ENCODE measurements around the gene ADAM8.
"Not testable (repeated sequence)": the region's sequence is repeated elsewhere in the genome, so short reads cannot be mapped to it uniquely, and the experiment has no call there.

The ADAM8 gene

DNA sequence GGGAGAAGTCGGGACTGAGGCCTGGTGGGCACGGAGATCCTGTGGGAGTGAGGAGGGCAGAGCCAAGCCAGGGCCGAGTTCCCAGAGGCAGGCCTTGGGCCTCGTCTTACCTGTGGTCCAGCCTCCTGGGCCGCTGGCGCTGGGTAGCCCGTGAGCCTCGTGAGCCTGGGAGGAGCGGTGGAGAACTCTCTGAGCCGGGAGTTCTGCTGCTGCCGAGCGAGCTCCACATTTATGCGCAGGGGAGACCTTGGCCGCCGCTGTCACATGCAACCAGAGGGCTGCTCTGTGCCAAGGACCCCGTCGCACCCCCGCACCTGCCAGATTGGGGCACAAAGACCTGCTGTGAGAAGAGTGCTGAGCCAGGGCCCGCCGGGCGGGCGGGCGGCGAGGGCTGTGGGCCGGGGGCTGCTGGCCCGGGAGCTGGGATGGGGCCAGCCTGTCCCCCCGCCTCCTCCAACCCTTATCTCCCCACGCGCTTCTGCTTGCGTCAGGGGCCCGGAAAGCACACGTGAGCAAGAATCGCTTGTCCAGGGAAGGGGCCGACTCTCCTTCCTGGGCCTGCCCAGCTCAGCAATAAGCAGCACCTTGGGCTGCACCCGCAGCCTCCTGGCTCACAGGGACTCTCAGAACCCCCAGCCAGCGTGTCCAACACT, 28.9 kb downstream of the ADAM8 start:
- DNase-seq = no peak

DNA sequence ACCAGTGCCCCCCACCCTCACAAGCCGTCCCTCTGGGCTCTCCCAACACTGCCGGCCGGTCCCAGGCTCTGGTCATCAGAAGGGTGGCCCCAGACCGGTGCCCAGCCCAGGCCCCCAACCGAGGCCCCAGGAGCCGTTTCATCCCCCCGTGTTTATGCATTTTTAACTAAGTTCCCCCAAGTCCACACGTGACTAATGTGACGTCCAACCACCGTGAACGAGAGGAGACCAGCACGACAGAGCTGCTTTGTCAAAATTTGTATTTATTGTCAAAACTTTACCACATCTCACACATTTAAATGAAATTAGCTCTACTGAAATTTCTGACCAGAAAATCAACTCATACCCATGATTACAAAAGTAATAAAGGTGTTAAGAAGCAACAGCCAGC, 30.4 kb downstream of the ADAM8 start:
- no peak for DNase-seq

DNA sequence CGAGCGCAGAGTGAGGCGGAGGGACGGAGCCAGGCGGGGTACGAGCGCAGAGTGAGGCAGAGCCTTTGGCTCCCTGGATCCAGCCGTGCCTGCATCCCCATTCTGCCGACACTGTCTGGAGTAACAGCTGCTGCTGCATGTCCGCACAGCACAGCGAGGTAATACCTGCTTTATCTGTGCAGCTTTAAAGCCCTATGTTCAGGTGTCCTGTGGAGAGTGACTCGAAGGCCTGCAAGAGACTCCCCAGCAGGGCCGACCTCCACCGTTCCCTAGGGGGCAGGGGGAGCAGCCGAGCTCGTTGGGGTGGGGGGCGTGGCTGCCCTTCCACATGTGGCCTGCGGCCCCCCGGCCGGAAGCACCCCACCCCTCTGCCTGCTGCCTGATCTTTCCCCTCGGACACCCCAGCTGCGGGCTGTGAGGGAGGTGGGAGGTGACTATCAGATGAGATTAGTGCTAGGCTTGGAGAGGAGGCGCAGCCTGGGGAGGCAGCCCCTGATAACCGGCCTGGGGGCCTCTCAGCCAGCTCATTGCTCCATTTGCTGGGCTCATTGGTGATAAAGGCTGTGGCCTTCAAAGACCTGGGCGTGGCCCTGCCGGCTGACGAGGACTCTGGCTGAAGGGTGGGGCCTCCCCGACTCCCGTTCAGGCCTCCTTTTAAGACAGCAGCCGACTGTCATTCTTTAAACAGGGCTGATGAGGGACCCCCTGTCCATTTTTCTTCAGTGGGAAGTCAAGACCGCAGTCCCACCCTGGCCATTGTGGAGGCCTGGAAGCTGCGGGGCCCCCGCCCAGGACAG, 31.0 kb downstream of the ADAM8 start:
- DNase-seq = no peak

DNA sequence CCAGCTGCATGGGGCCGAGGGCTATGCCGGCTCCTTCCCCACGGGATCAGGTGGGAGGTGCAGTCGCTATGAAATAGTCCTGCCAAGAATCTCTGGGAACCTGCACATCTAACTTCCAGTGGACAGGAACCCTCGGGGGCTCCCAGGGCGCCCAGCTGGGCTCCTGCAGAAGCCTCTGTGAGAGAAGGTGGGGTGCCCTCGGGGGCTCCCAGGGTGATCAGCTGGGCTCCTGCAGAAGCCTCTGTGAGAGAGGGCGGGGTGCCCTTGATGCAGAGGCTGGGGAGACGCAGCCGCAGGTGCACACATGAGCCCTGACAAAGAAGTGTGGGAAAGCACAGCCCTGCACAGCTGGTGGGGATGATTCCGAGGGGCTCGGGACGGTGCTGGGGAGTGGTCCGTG, 33.1 kb downstream of the ADAM8 start:
- DNase-seq = no peak

DNA sequence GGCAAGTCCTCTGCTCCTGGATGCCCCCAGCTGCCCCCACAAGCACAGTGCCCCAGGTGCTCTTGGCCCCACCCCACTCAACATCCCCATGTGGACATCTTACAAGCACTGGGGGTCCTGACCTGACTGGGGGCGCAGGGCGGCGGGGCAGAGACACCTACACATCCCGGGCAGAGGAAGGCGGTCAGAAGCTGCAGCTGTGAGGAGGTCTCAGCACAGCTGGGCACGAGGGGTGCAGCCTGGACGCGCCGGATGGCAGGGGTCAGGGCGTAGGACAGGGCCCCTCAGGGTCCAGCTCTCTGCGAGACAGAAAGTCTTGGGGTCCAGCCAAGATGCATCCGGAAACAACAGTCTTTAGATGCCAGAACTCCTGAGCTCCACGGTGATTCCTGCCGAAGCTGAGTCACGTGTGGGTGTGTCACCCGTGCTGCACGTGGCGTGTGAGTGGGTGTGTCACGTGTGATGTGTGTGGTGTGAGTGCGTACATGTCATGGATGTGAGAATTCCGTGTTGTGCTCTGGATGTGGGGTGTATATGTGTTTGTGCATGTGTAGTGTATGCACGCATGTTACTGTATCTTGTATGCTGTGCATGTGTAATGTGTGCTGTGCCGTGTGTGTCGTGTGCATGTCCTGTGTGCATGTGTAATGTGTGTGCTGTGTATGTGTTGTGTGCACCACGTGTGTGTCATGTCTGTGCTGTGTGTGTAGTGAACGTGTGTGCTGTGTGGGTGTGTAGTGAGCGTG, 33.9 kb downstream of the ADAM8 start:
- no peak for DNase-seq

DNA sequence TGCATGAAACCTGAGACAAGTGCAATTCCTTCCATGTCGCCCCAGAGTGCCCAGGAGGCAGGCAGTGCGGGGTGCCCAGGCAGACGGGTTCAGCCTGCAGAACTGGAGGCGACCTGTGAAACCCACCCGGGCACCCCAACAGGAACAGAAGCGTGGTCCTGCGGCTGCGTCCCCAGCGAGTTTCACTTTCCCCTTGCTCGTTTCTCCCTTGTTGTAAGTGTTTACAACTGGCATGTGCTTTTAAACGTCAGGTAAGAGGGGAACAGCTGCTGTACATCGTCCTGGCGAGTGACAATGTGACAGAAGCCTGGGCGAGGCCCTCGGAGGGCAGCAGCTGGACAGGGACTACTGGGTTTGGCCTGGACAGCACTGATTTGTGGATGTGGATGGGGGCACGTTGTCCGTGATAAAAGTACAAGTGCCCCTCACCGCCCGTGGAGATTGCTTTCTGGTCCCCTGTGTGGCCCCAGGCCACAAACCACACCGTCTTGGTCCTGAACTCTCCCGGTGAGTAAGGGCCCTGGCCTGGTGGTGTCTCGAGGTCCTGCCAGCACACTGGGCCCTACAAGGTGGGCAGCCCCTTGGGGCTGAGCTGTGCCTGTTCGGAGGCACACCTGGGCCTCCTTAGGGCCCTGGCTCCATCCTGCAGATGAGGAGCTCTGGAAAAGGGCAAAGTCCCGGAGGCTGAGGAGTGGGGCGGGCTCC, 35.0 kb downstream of the ADAM8 start:
- DNase-seq = no peak

DNA sequence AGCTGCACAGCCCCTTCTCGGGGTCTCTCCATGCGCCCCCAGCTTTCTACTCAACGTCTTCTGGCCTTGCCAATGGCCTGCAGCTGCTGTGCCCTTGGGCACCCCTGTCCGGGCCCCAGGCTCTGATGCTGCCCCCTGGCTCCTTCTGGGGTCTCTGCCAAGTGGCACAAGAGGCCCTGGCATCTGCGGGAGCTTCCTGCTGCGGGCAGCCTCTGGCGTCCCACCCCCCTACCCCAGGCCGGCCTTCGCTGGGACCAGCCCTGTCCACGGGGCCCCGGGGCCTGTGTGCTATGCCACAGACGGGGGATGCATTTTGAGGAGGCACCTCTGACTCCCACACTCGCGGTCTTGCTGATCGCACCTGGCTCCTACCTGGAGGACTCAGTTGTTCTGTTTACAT, 36.7 kb downstream of the ADAM8 start:
- no peak for DNase-seq

DNA sequence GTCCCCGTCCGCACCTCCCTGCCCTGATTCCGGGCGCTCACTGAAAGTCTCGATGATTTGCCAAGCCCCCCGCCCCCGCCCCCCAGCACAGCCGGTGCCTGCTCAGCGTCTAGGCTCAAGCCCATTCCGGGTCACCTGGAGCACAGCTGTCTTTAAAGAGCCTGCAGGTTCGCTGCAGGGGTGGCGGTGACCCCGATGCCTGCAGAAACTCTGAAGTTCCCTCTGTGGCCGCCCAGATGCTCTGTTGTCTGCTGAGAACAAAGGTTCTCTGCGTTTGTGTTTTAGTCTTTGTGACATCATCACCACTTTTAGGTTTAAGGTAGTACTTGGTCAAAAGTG, 38.2 kb downstream of the ADAM8 start:
- DNase-seq = no peak

DNA sequence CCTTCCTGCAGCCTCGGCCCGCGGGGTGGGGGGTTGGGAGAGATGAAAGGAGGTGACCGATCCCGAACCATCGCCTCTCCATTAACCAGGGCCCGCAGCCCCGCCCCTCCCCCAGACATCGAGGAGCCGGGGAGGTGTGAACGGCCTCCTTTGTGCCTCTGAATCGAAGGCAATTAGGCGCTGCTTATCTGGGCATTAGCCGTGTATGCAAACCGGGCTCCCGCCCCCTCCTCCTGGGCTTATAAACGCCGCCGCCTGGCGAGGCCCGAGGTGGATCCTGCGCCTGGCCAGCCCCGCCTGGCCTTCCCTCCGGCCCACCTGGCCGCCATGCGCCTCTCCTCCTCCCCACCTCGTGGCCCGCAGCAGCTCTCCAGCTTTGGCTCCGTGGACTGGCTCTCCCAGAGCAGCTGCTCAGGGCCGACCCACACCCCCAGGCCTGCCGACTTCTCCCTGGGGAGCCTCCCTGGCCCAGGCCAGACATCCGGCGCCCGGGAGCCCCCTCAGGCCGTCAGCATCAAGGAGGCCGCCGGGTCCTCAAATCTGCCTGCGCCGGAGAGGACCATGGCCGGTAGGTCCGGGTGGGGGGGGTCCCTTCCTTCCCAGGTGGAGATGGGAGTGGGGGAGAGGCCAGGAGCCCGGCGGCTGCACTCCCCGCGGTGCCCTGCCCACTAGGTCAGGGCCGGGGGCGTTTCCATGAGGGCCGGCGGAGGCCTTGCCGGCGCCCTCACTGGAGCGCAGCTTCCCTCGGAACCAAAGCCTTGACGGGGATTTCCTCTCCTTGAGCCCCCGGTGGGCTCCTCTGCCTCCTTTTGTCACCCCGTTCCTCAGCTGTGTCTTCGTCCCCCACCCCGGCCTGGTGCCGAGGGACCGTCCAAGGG, 38.8 kb downstream of the ADAM8 start, which contains the start of gene VENTX:
VENTX (plus strand) TSS at position 268 of the 878 bp plus-strand sequence; CDS start at position 328, 60 bp downstream.
- DNase-seq = no peak

DNA sequence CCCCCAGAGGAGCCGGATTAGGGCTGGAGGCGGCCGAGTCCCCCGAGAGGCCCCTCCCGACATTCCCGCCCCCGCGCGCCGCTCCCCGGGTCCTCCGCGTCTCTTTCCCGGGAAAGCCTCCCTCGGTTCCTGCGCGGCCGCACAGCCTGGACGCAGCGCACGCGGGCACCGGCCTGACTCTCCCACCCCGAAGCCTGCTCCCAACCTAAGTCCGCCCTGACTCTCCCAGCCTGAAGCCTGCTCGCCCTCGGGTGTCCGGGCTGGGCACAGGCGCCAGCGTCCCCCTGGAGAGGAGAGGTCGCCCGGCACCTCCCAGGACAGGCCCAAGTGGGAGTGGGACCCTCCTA, 39.5 kb downstream of the ADAM8 start:
- DNase-seq = no peak

DNA sequence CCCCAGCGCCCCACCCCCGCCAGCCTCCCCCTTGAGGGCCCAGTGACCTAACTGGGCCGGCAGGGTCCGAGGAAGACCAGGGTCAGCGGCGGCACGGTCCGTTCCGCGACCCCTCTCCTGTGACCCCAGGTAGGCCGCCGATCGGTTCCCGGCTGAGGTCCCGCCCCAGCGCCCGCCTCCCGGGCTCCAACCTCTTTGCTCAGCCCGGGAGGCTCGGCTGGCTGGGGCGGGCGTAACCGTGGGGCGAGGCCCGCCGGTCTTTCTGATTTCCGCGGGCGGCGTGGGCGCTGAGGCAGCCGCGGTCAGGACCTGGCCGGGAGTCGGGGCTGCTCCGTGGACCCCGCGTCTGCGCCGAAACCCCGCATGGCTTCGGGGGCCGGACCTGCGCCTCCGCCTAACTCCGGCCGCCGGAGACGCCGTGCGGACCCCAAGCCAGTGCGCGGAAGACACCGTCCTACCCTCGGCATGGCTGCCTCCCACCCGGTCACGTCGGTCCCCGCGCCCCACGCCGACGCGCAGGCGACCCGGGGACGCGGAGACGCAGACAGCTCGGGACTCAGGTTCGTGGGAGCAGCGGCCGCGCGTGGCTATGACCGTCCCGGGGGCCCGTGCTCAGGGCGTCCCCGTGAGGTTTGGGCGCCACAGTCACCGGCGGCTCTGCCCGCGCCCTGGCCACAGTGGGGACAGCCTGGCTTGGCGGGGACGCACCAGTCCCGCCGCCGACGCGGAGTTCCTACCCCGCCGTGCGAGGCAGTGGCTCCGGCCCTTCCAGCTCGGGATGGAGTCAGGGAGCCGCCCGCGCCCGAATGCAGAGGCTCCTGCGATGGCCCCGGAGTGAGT, 40.0 kb downstream of the ADAM8 start:
- no peak for DNase-seq

DNA sequence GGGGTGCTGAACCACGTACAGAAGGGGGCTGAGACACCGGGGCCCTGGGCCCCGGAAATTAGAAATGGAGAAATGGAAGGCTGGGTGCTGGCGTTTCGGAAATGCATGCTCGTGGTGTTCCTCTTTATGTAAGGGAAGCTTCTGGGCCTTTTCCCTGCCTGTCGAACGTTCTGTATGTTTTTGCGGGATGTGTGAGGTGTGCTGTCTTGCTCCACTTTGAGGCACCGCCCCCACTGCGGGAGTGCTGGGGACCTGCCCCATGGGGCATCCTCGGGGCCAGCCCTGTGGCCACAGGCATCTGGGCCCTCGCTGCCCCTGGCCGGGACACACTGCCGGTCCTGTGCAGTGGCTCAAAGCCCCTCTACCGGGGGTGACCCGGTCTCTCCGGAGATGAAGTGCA, 40.7 kb downstream of the ADAM8 start:
- DNase-seq = no peak

DNA sequence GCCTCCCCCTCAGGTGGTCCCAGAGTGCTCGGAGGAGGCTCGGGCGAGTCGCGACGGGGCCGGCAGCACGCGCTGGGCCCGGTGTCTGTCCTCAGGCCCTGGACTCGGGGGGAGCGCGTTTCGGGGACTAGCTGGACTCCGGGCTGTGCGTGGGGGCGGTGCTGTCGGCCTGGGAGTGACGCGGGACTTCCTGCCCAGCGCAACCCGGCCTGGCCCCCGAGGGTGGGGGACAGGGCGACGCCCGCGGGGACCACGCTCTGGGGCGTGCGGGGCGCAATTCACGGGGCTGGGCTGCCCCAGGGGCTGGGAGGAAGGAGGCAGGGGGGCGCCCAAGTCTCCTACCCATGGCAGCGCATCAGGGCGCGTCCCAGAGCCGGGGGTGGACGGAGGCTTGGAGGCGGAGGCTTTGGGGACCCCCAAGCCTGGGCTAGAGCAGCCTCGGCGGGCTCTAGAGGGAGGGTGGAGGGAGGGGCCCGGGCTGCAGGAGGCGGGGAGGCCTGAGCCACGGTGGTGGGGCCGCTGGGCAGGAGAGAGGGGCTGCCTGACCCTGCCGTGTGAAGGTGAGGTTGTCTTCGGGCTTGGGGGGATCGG, 41.3 kb downstream of the ADAM8 start:
- DNase-seq = no peak

DNA sequence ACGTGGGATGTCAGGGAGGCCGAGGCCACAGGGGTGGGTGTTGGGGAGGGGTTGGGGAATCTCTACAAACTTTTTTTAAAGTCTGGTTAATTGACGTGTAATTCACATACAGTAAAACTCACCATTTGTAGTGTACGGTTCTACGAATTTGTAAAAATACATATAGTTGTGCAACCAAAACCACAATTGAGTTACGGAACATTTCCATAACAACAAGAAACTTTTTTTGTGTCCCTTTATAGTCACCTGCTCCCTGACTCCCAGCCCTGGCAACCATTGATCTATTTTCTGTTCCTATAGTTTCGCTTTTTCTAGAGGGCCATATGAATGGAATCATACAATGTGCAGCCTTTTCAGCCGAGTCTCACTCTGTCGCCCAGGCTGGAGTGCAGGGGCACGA, 41.9 kb downstream of the ADAM8 start:
- not testable (repeated sequence) for DNase-seq

DNA sequence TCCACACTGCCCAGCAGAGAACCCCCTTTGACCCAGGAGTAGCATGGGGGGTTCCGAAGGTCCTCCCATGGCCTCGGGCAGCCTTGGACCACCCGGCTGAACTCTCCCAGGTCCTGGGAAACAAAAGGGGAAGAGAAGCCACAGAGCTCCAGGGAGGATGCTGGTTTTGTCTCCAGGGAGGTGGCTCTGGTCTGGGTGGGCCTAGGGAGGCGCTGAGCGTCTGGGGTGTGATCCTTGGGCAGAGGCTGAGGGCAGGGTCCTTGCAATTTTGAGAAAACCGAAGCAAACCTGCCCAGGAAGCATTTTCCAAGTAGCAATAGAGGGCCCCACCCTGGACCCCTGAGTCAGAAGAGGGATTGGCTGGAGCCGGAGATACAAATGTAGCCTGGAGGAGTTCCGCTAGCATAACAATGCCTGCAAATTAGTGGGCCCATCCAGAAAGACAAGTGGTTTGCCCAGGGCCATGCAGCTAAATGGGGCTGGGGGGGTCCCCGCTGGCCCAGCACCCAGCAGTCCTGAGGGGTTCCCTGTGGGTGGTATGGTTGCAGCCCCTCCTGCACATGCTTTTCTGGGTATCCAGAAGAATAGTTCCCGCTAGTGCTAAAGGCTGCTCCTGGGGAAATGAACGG, 44.6 kb downstream of the ADAM8 start:
- DNase-seq = no peak

DNA sequence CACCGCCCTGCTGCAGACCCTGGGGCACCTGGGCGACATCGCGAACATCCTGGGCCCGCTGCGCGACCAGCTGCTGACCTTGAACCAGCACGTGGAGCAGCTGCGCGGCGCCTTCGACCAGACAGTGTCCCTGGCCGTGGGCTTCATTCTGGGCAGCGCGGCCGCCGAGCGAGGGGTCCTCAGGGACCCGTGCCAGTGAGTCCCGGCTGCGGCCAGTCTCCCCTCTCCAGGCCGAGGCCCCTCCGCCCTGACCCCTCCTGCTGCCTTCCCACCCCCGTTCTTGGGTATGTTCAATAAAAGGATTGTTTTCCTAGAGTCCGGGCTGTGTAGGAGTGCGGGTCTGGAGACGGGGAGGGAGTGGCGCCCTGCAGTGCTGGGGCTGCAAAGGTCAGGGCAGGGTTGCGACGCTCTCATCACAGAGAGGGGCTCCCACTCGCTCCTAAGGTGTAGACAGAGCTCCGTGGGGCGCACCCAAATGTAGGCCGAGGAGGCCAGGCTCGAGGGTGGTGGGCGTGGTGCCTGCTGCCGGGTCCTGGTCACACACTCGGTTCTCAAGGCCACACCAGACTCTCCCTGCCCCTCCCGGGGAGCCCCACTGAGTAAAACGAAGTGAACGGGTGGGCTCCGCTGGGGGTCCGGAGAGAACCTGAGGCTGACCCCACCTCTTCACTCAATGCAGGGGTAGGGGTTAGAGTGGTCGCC, 45.3 kb downstream of the ADAM8 start:
- no peak for DNase-seq

DNA sequence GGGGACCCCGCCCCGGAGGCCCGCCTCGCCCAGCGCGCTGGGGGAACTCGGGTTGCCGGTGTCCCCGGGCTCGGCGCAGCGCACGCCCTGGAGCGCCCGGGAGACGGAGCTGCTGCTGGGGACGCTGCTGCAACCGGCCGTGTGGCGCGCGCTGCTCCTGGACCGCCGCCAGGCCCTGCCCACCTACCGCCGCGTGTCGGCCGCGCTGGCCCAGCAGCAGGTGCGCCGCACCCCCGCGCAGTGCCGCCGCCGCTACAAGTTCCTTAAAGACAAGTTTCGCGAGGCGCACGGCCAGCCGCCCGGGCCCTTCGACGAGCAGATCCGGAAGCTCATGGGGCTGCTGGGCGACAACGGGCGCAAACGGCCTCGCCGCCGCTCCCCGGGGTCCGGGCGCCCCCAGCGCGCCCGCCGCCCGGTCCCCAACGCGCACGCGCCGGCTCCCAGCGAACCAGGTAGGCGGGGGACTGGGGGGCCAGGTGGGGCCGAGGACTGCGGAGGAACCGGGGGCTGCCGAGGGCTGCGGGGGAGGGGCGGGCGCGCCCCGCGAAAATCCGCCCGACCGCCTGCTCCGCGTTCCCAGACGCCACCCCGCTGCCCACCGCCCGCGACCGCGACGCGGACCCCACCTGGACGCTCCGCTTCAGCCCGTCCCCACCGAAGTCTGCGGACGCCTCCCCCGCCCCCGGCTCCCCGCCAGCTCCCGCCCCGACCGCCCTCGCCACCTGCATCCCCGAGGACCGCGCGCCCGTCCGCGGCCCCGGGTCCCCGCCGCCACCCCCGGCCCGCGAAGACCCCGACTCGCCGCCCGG, 46.1 kb downstream of the ADAM8 start:
- peak; percentile 27 for DNase-seq

DNA sequence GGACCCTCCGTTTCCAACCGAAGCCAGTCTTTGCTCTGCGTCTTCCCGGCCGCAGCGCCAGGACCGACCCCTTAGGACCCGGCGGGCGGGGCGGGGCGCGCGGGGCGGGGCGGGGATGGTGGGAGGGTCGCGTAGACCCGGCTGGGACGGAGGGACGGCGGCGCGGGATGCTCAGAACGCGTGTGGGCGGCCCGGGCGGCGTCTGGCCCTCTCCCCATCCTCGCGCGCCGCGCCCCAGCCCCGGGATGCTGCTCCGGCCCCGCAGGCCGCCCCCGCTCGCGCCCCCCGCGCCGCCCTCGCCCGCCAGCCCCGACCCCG, 46.7 kb downstream of the ADAM8 start, which contains the start of gene UTF1:
UTF1 (plus strand) TSS at position 174 of the 318 bp plus-strand sequence; CDS start at position 246, 72 bp downstream.
- no peak for DNase-seq

Measured in NCI-H345 (cell line).